SJCRH30 (cell line): ENCODE measurements around the gene SHCBP1L. TPM values are rescaled to one million over a fixed set of nuclear protein-coding genes. Genes with fewer than 3 reads are reported as not detected.

Experiments
- DNase-seq, 2 experiments: peaks; one replicate each; pipeline ENCODE4 v3.0.0-alpha.2; 2015 to 2020
- H3K27ac ChIP-seq: fragments of 250-450 bp; sonication (Bioruptor Pico); 2 replicates; pipeline ENCODE4 v1.5.1; 2020; ENCODE audit warnings: mild to moderate bottlenecking, moderate library complexity
- H3K27me3 ChIP-seq: fragments of 250-450 bp; sonication (Bioruptor Pico); 2 replicates; pipeline ENCODE4 v1.5.1; 2020; ENCODE audit warnings: mild to moderate bottlenecking, moderate library complexity
- H3K36me3 ChIP-seq: fragments of 250-450 bp; sonication (Bioruptor Pico); 2 replicates; pipeline ENCODE4 v1.5.1; 2020; ENCODE audit warnings: mild to moderate bottlenecking, moderate library complexity
- H3K4me1 ChIP-seq: fragments of 250-450 bp; sonication (Bioruptor Pico); 2 replicates; pipeline ENCODE4 v1.5.1; 2020; ENCODE audit warnings: mild to moderate bottlenecking, moderate library complexity
- H3K4me3 ChIP-seq: fragments of 250-450 bp; sonication (Bioruptor Pico); 2 replicates; pipeline ENCODE4 v1.5.1; 2020; ENCODE audit warnings: mild to moderate bottlenecking, moderate library complexity
- H3K9me3 ChIP-seq: fragments of 250-450 bp; sonication (Bioruptor Pico); replicated peaks from 2 replicates; pipeline ENCODE4 v1.5.1; 2020; ENCODE audit warnings: mild to moderate bottlenecking, moderate library complexity
- total RNA-seq: library from RNA; depleted of rRNA; stranded (reverse); fragments of >200 nt; shearing (Covaris generic); gene quantifications from 2 replicates; pipeline ENCODE4 v1.2.3, GENCODE V29; 2014; rRNA removed

The SHCBP1L gene
- total RNA-seq, result not detected in 2 replicates

GRCh38 chr1:182952677-182953444 is at the start of gene SHCBP1L:
TSS of gene SHCBP1L (minus strand) at chr1:182953166. CDS start at chr1:182953133, 33 bp downstream.
- Histone ChIP-seq H3K27me3 (no peaks in the 10 kb centered on the region), H3K27ac (no peak within 1 kb of the TSS), H3K4me3 (no peak within 1 kb of the TSS), H3K4me1 (no peaks in the 10 kb centered on the region; the same call in 1 of the 2 replicates), H3K9me3 (no peaks in the 10 kb centered on the region), H3K36me3 (no peaks in the 10 kb centered on the region)
- DNase-seq, result no peak

DNA sequence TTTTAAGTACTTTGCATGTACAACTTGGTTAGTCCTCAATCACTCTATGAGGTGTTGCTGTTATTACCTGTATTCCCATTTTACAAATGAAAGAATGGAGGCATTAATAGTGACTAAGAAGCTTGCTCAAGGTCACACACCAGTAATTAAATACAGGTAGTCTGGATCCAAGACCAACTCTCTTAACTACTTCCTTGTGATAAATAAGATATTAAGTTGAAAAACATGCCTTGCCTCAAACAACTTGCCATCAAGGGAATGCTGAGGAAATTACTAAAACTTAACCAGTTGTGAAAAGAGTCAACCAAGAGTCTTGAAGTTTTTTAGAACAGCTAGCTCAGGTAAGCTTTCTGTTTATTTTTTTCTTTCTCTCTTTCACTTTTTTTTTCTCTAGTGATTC is 49.3 kb upstream of the SHCBP1L start:
- 0 out of 2 replicates have a peak, but pooled peaks cover 5% of the 10 kb centered on the region for H3K27me3 ChIP-seq
- DNase-seq, result no peak
- H3K9me3 ChIP-seq, result no peaks in the 10 kb centered on the region
- H3K27ac ChIP-seq, result no peak overlapping the region
- no peaks in the 10 kb centered on the region for H3K36me3 ChIP-seq
- no peaks in the 10 kb centered on the region for H3K4me1 ChIP-seq
- no peak overlapping the region for H3K4me3 ChIP-seq

- Histone ChIP-seq H3K4me1 (no peaks in the 10 kb centered on the region), H3K27me3 (0 out of 2 replicates have a peak, but pooled peaks cover 5% of the 10 kb centered on the region), H3K36me3 (no peaks in the 10 kb centered on the region), H3K4me3 (no peak overlapping the region), H3K9me3 (no peaks in the 10 kb centered on the region), H3K27ac (no peak overlapping the region)
- DNase-seq, result no peak
These were observed 47.4 kb upstream of the SHCBP1L start for GRCh38 chr1:183000167-183000962.

DNA sequence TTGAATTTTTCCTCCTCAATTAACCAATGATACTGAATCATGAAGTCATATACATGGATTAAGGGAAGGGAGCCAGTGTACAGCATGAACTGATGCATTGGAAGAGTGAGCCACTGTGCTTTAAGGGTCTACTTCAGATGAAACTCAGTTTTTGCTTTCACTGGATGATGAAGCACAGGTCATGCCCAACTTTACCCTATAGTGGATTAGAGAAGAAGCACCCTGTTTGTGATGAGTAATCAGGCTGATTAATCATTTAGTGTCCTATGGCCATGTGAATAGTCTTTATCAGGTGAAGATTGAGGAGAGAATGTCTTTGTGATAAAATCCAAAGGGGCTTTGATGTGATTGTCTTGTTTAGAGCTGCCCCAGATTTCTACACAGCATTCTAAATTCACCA is 45.5 kb upstream of the SHCBP1L start:
- no peaks in the 10 kb centered on the region for H3K4me1 ChIP-seq
- 0 out of 2 replicates have a peak, but pooled peaks cover 3% of the 10 kb centered on the region for H3K27me3 ChIP-seq
- no peaks in the 10 kb centered on the region for H3K36me3 ChIP-seq
- no peak for DNase-seq
- no peak overlapping the region for H3K4me3 ChIP-seq
- no peak overlapping the region for H3K27ac ChIP-seq
- no peaks in the 10 kb centered on the region for H3K9me3 ChIP-seq

- H3K9me3 ChIP-seq, result no peaks in the 10 kb centered on the region
- H3K4me3 ChIP-seq, result no peak overlapping the region
- no peak for DNase-seq
- H3K27me3 ChIP-seq, result no peaks in the 10 kb centered on the region
- H3K4me1 ChIP-seq, result no peaks in the 10 kb centered on the region
- no peak overlapping the region for H3K27ac ChIP-seq
- no peaks in the 10 kb centered on the region for H3K36me3 ChIP-seq
These were observed 43.9 kb upstream of the SHCBP1L start for GRCh38 chr1:182996816-182997215.

GRCh38 chr1:182995894-182996293 is 42.9 kb upstream of the SHCBP1L start:
- no peaks in the 10 kb centered on the region for H3K27me3 ChIP-seq
- H3K4me1 ChIP-seq, result no peaks in the 10 kb centered on the region
- H3K9me3 ChIP-seq, result no peaks in the 10 kb centered on the region
- no peaks in the 10 kb centered on the region for H3K36me3 ChIP-seq
- no peak overlapping the region for H3K4me3 ChIP-seq
- no peak overlapping the region for H3K27ac ChIP-seq
- no peak for DNase-seq

DNA sequence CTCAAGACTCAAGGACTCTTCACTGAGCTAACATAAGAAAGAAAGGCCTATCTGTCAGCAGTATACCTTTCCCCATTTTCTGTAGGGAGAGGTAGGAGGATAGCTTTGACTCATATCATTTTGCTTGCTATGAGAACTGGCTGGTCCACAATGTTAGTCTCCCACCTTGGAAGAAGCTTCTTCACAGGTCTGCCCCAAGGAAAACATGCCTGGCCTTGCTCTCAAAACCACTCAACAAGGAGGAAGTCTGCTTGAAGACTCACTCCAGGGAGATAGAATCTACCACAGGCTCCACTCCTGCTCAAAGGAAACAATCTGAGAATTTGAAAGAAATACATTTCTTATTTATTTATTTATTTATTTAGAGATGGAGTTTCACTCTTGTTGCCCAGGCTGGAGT is 40.8 kb upstream of the SHCBP1L start:
- H3K36me3 ChIP-seq, result no peaks in the 10 kb centered on the region
- no peak for DNase-seq
- no peaks in the 10 kb centered on the region for H3K9me3 ChIP-seq
- no peak overlapping the region for H3K27ac ChIP-seq
- no peak overlapping the region for H3K4me3 ChIP-seq
- no peaks in the 10 kb centered on the region for H3K4me1 ChIP-seq
- no peaks in the 10 kb centered on the region for H3K27me3 ChIP-seq

GRCh38 chr1:182990413-182991144 is 37.6 kb upstream of the SHCBP1L start:
- H3K4me3 ChIP-seq, result no peak overlapping the region
- H3K36me3 ChIP-seq, result no peaks in the 10 kb centered on the region
- DNase-seq, result no peak
- no peak overlapping the region for H3K27ac ChIP-seq
- no peaks in the 10 kb centered on the region for H3K4me1 ChIP-seq
- no peaks in the 10 kb centered on the region for H3K9me3 ChIP-seq
- no peaks in the 10 kb centered on the region for H3K27me3 ChIP-seq

DNA sequence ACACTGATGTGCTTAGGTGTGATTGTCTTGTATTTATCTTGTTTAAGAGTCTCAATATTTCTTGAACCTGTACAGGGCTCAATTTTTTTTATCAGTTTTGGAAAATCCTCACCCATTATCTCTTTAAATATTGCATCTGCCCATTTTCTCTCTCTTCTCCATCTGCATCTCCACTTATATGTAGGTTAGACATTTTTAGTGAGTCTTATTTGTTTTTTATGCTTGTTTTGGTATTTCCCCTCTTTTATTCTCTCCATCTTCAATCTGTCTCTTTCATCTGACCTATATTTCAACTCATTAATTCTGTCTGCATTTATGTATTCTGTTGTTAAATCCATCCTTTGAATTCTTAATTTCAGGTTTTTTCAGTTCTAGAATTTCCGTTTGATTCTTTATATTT is 32.9 kb upstream of the SHCBP1L start:
- Histone ChIP-seq H3K9me3 (no peaks in the 10 kb centered on the region), H3K4me1 (no peaks in the 10 kb centered on the region), H3K4me3 (no peak overlapping the region), H3K36me3 (no peaks in the 10 kb centered on the region), H3K27ac (no peak overlapping the region), H3K27me3 (no peaks in the 10 kb centered on the region)
- no peak for DNase-seq

- H3K27me3 ChIP-seq, result no peaks in the 10 kb centered on the region
- no peak overlapping the region for H3K4me3 ChIP-seq
- no peaks in the 10 kb centered on the region for H3K36me3 ChIP-seq
- no peak for DNase-seq
- no peaks in the 10 kb centered on the region for H3K4me1 ChIP-seq
- H3K9me3 ChIP-seq, result no peaks in the 10 kb centered on the region
- no peak overlapping the region for H3K27ac ChIP-seq
These were observed 31.7 kb upstream of the SHCBP1L start for GRCh38 chr1:182984621-182985020.

GRCh38 chr1:182984138-182984537 is 31.2 kb upstream of the SHCBP1L start:
- no peaks in the 10 kb centered on the region for H3K36me3 ChIP-seq
- no peaks in the 10 kb centered on the region for H3K27me3 ChIP-seq
- H3K4me1 ChIP-seq, result no peaks in the 10 kb centered on the region
- H3K4me3 ChIP-seq, result no peak overlapping the region
- no peak for DNase-seq
- no peaks in the 10 kb centered on the region for H3K9me3 ChIP-seq
- H3K27ac ChIP-seq, result no peak overlapping the region

DNA sequence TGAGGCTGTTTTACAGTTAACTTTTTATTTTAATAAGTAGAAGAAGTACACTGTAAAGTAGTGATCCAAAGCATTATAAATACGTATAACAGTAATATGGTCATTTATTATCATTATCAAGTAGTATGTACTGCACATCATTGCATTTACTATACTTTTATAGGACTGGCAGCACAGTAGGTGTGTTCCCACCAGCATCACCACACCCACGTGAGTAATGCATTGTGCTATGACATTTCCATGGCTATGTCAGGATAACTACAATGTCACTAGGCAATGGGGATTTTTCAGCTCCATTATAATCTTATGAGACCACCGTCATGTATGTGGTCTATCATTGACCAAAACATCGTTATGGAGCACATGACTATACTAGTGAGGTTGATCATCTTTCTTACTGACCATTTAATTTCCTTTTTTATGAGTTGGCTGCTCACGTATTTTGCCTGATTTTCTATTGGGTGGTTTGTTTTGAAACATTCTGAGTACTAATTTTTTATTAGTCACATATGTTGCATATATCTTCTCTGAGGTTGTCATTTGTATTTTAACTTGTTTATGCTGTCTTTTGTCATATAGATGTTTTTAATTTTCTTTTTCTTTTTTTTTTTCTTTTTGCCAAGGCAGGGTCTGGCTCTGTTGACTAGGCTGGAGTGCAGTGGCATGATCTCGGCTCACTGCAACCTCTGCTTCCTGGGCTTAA is 25.3 kb upstream of the SHCBP1L start:
- no peak overlapping the region for H3K27ac ChIP-seq
- H3K4me1 ChIP-seq, result no peaks in the 10 kb centered on the region
- no peaks in the 10 kb centered on the region for H3K9me3 ChIP-seq
- no peaks in the 10 kb centered on the region for H3K27me3 ChIP-seq
- DNase-seq, result no peak
- H3K36me3 ChIP-seq, result no peaks in the 10 kb centered on the region
- H3K4me3 ChIP-seq, result no peak overlapping the region

DNA sequence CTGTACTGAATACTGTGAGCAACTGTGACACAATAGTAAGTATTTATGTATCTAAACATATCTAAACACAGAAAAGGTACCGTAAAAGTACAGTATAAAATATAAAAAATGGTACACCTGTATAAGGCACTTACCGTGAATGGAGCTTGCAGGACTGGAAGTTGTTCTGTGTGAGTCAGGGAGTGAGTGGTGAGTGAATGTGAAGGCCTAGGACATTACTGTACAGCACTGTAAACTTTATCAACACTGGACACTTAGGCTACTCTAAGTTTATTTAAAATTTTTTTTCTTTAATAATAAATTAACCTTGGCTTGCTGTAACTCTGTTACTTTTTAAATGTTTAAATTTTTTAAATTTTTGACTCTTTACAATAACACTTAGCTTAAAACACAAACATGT is 24.5 kb upstream of the SHCBP1L start:
- Histone ChIP-seq H3K4me3 (no peak overlapping the region), H3K27ac (no peak overlapping the region), H3K9me3 (no peaks in the 10 kb centered on the region), H3K27me3 (no peaks in the 10 kb centered on the region), H3K36me3 (no peaks in the 10 kb centered on the region), H3K4me1 (no peaks in the 10 kb centered on the region)
- no peak for DNase-seq

- no peaks in the 10 kb centered on the region for H3K27me3 ChIP-seq
- H3K9me3 ChIP-seq, result no peaks in the 10 kb centered on the region
- H3K36me3 ChIP-seq, result no peaks in the 10 kb centered on the region
- no peak for DNase-seq
- no peak overlapping the region for H3K27ac ChIP-seq
- no peak overlapping the region for H3K4me3 ChIP-seq
- no peaks in the 10 kb centered on the region for H3K4me1 ChIP-seq
These were observed 21.7 kb upstream of the SHCBP1L start for GRCh38 chr1:182974506-182975191.
